KOPT-K1 (cell line): Measurements from ENCODE around the gene NOSTRIN.

Experiments
- H3K27ac ChIP-seq: fragments of 200-600 bp; sonication (generic); 2 replicates; pipeline ENCODE4 v1.5.1; 2016; ENCODE audit warnings: antibody characterized with exemption, mild to moderate bottlenecking, low read depth, low read length; ENCODE audit not compliant: poor library complexity, severe bottlenecking
- H3K36me3 ChIP-seq: fragments of 200-600 bp; sonication (generic); 2 replicates; pipeline ENCODE4 v1.5.1; 2017; ENCODE audit warnings: antibody characterized with exemption, mild to moderate bottlenecking, low read length, moderate library complexity; ENCODE audit not compliant: insufficient read depth
- H3K9me3 ChIP-seq: fragments of 200-600 bp; sonication (generic); 2 replicates; pipeline ENCODE4 v1.5.1; 2017; ENCODE audit warnings: antibody characterized with exemption, low read length, mild to moderate bottlenecking; ENCODE audit not compliant: insufficient read depth, poor library complexity, severe bottlenecking

The NOSTRIN gene

DNA sequence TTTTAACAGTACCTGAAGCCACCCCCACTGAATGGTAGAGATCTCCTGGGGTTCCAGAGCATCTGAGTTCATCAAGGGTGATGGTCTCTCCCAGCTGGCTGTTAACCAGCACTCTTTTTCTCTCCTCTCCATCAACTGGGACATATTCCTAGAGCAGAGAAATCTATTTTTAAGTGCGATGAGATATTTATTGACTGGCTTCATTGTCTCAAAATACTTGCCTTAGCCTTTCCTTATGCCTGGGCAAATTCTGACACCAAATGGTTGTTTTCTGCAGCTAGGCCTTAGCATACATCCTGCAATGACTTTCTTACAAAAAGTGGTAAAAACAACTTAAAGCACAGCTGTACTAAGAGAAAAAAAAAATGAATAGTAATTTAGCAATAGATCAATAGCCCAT, 19.6 kb downstream of the NOSTRIN start:
- Histone ChIP-seq H3K36me3 (no peaks in the 10 kb centered on the region), H3K9me3 (no peaks in the 10 kb centered on the region), H3K27ac (no peak overlapping the region)

DNA sequence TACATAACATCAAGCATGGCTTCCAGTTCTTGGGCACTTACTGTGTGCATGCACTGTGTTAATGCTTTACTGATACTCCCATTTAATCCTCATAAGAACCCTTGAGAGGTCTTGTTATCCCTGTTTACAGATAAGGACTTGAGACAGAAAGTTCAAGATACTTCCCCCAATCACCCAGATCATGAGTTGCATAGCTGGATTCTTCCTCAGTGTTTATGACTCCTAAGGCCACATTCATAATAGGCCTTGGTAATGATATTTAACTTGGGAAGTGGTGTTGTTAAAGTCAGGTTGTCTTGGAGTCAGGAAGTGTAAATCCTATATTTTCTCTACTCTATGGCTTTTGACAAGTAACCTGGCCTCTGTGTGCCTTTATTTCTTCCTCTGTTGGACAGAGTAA, 22.7 kb downstream of the NOSTRIN start:
- H3K9me3 ChIP-seq: no peaks in the 10 kb centered on the region
- no peaks in the 10 kb centered on the region for H3K36me3 ChIP-seq
- no peak overlapping the region for H3K27ac ChIP-seq

DNA sequence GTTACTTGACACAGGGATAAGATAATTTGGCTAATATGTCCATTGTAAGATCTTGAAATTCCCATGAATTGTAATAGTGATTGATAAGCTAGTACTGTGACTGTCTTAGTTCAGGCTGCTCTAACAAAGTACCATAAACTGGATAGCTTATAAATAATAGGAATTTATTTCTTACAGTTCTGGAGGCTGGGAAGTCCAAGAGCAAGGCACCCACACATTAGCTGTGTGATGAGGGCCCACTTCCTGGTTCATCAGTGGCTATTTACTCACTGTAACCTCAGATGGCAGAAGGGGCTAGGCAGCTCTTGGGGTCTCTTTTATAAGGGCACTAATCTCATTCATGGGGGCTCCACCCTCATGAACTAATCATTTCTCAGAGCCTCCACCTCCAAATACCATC, 28.5 kb downstream of the NOSTRIN start:
- Histone ChIP-seq H3K27ac (no peak overlapping the region), H3K36me3 (no peaks in the 10 kb centered on the region), H3K9me3 (peaks cover 4% of the 10 kb centered on the region)

DNA sequence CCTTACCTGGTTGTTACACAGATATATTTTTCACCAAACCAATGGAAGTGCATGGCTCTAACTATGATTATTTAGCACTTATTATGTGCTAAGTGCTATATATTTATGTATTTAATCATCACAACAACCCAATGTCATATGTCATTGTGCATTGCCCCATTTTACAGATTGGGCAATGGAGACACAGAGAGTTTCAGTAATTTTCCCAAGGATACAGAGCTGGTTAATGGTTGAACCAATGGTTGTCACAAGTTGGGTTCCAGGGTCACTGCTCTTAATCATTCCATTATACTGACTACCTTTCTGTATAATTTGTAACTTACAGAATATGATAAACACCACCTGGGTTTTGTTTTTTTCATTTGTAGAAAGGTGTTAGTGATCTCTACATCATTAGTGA, 29.2 kb downstream of the NOSTRIN start:
- Histone ChIP-seq H3K27ac (no peak overlapping the region), H3K36me3 (no peaks in the 10 kb centered on the region), H3K9me3 (peaks cover 4% of the 10 kb centered on the region)

DNA sequence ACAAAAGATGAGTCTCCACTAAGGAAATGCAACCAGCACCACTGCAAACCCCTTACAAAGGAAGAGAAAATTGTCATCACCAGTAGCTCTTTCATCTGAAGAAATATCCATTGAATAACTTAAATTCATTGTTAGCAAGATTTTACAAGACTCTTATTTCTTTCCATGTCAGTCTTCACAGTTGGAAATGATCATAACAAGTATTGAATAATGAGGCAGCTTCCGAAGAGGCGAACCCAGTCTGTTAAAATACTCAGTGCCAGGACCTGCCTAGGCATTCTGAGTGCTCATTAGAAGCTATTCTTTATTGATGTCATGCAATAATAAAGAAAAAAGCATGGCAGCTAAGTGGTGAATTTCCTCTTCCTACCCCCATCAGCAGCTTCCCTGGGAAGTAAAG, 33.5 kb downstream of the NOSTRIN start:
- H3K36me3 ChIP-seq: no peaks in the 10 kb centered on the region
- peaks cover 4% of the 10 kb centered on the region for H3K9me3 ChIP-seq
- no peak overlapping the region for H3K27ac ChIP-seq

DNA sequence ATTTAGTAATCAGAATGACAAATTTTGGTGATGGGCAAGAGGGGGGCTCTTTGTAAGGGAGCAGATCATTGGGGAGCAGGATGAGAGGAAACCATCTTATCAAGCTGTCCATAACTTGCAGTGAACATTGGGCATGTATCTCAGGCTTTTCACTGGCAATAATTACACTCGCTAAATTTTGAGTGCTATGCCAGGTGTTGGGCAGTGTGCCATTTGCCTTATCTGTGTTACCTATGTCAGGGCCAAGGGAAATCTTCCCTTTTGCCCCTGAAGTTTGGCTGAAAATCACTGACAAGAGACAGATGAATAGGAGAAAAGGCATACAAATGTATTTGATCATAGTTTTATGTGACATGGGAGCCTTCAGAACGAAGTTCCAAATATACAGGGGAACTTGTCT, 39.0 kb downstream of the NOSTRIN start:
- H3K9me3 ChIP-seq: no peaks in the 10 kb centered on the region
- H3K27ac ChIP-seq: no peak overlapping the region
- no peaks in the 10 kb centered on the region for H3K36me3 ChIP-seq

DNA sequence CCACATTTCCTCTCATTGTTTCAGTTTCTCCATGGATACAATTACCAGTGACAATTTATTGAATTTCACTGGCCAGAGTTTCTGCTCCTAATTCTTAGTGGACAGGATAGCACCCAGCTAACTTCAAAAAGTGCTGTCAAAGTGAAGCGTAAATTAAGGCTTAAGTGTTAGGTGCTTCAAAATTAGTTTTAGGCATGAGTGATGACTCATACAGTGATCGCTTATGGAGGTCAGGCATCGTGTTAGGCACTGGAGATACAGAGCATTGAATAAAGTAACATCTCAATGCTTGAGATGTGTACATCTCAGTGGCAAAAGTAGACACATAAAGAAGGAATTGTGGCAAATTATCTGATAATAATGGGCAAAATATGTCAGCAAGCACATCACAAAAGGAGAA, 40.8 kb downstream of the NOSTRIN start:
- Histone ChIP-seq H3K27ac (no peak overlapping the region), H3K9me3 (no peaks in the 10 kb centered on the region), H3K36me3 (no peaks in the 10 kb centered on the region)

DNA sequence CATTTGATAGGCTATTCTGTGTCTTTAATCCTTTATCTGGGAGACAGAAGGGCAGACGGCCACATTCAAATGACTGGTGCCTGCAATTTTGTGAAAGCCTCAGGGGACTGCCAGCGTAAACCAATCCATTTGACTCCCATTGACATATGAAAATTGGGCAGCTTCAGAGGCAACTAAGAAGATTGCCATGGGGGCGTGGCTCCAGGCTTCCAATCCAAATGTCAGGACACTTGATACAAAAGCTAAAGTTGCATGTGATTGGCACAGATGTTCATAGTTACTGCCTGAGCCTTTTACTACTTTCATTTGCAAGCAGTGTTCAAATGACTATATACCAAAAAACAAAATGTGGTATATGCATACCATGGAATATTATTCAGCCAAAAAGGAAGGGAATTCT, 45.8 kb downstream of the NOSTRIN start:
- H3K27ac ChIP-seq: no peak overlapping the region
- peaks cover 23% of the 10 kb centered on the region for H3K36me3 ChIP-seq

DNA sequence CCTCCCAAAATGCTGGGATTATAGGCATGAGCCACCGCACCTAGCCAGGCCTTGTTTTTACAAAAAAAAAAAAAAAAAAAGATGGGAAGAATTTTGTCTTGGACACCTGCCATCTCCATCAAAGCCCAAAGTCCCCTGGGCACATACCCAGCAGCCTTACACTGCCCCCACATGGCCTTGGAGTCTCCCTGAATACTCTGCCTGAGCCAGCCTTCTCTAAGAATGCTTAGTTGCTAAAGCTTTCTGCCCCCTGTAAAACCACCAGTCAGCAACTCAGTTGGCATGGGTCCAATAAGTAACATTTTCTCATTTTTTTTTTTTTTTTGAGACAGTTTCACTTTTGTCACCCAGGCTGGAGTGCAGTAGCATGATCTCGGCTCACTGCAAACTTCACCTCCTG, 47.2 kb downstream of the NOSTRIN start:
- no peak overlapping the region for H3K27ac ChIP-seq

More for the DNA sequence above, 45.8 kb downstream of the NOSTRIN start:
- no peaks in the 10 kb centered on the region for H3K9me3 ChIP-seq

DNA sequence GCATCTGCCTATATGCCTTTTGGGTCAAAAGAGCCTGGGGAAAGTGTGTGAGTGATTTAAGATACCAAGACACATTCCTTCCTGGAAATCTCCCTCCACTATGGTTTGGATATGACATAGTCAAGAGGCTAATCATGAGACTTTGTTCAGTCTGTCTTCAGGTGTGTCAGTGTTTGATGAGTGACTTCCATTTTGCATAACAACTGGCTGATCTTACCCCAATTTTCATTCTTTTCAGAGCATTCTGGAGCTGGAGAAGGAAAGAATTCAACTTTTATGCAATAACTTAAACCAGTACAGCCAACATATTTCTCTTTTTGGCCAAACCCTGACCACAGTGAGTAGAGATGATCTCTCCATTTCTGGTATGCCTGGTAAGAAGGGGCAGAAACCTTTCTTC, 48.4 kb downstream of the NOSTRIN start:
- Histone ChIP-seq H3K27ac (no peak overlapping the region), H3K36me3 (peaks cover 36% of the 10 kb centered on the region), H3K9me3 (no peaks in the 10 kb centered on the region)

More for the DNA sequence above, 47.2 kb downstream of the NOSTRIN start:
- Histone ChIP-seq H3K36me3 (peaks cover 33% of the 10 kb centered on the region), H3K9me3 (no peaks in the 10 kb centered on the region)

DNA sequence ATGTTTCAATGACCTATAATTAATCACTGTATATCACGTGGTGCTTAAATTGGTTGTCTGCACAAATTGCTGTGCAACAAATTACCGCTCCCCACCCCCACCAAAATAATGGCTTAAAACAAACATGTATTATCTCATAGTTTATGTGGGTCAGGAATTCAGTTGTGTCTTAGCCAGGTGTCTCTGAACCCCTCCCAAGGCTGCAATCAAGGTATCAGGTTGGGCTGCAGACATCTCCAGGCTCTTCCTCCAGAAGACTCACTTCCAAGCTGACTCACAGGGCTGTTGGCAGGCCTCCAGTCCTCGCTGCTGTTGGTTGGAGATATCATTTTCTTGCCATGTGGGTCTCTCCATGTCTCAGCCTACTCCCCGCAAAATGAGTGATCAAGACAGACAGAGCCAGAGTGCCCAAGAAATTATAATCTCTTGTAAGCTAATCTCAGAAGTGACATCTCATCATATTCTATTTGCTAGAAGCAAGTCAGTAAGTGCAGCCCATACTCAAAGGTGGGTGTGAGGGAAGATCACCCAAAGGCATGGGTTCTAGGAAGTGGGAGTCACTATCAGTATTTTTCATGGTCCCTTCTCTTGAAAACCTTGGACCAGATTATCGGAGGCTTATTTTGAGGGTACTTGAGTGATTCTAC, 49.4 kb downstream of the NOSTRIN start:
- Histone ChIP-seq H3K9me3 (no peaks in the 10 kb centered on the region), H3K36me3 (peaks cover 44% of the 10 kb centered on the region), H3K27ac (no peak overlapping the region)

DNA sequence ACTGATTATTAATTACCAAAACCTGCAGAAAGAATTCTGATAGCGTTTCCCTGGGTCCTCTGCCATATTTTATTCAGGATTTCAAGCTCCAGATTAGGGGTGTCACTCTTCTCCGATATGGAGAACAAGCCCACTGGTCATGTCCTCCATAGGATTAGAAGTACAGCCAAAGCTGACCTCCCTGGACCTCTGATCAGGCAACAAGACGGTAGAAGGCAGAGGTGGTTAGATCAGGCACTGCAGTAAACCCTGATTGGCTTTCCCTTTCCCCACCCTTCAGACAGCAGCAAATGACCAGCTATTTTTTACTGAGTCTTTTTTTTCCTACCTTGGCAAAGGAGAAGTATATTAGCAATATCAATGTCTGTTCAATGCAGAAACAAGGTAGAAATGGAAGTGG, 50.0 kb downstream of the NOSTRIN start:
- no peak overlapping the region for H3K27ac ChIP-seq
- H3K36me3 ChIP-seq: peaks cover 50% of the 10 kb centered on the region
- no peaks in the 10 kb centered on the region for H3K9me3 ChIP-seq

DNA sequence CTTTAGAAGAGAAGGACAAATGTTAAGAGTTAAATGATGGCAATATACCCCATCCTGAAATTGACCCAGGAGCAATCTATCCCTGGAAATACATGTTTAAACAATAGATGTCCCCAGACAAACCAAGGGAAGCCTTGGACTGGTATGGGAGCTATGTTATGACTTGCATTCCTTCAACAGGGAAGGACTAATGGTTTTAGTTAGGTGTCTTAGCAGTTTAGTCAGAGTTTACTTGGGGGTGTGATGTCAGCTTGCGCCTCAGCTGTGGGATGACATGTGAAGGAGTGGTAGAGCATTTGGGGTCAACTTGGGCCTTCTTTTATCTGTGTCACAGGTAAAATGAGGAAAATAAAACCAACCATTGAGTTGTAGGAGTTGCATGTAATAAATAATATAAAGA, 51.0 kb downstream of the NOSTRIN start:
- Histone ChIP-seq H3K9me3 (no peaks in the 10 kb centered on the region), H3K27ac (no peak overlapping the region), H3K36me3 (peaks cover 59% of the 10 kb centered on the region)

DNA sequence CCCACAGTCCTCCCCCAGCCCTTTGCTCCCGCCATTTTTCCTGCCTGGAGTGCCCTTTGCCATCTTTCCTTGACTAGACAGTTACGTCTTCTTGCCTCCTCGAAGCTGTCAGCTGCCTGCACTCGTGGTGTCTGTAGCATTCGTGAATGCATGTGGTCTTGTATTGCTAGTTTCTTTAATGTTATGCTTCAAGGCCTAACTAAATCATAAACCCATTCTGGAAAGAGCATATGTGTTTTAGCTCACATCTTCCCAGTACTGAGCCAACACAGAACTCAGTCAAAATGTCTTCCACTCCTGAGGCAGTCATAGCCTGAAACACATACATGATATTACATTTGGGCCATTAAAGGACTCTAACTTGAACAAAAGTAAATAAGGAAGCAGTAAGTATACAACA, 52.2 kb downstream of the NOSTRIN start:
- H3K27ac ChIP-seq: no peak overlapping the region
- no peaks in the 10 kb centered on the region for H3K9me3 ChIP-seq
- peaks cover 71% of the 10 kb centered on the region for H3K36me3 ChIP-seq

DNA sequence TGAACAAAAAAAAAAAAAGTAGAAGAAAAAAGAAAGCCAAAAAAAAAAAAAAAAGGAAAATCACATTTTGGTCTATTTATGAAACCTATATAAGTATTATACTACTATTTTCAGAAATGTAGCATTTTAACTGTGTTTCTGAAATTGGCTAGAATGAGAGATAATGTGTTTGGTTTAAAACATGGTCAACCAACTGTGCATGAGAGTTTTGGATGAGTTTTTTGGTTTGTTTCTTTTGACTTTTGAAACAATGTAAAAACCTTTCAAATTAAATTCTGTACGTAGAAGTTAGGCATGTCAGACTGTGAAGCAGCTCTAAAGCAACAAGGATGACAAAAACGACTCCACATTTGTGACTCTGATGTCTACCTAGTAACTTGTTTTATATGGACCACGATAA, 53.2 kb downstream of the NOSTRIN start:
- Histone ChIP-seq H3K36me3 (peaks cover 75% of the 10 kb centered on the region), H3K9me3 (no peaks in the 10 kb centered on the region), H3K27ac (no peak overlapping the region)

DNA sequence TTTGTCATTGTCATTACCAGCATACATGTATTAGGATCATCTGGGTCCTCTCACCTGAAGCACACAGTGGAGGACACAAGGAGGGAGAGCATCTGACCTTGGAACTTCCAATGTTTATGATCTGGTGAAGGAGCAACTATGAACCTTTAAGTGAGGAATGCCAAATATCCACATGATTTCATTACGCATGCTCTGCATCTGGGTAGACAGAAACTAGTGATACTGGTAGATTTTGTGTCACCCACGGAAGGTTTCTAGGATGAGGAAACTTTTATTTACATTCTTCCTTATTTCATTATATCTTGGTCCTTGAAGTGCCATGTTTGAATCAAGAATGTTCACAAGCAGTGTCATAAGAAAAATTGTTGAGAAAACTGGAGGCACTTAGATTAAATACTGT, 55.7 kb downstream of the NOSTRIN start:
- Histone ChIP-seq H3K27ac (no peak overlapping the region), H3K36me3 (peaks cover 77% of the 10 kb centered on the region), H3K9me3 (no peaks in the 10 kb centered on the region)
